ENCODE measurements around the gene SNX4. TPM values are rescaled to one million over a fixed set of nuclear protein-coding genes. Genes with fewer than 3 reads are reported as not detected.

SNX4 gene
- total RNA-seq, 1 donor from 2014 or later, result 35.6 TPM

DNA sequence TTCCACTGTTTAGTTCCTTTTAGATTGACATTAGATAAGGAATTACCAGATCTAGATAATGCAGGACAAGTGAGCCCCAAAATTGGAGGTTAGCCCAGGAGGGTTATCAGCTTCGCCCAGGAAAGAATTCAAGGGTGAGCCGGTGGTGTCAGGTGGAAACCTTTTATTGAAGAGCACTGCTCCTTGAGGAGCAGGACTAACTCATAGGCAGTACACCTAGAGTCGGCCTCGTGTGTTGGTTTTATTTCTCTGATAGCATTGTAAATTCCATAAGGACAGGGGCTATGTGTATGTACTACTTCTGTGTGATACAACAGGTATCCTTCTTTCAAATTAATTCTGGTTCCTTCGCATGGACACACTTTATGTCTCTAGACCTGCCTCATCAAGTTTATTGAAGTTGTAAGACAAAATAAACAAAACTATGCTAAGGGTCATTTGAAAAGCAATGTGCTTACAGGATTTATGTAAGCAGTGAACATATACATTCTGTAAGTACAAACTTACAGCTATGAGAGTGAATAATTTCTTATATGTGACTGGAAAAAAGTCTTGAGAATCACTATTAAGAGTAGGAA, 57.2 kb downstream of the SNX4 start:
- Mint-ChIP-seq H3K36me3 (ENCODE audit: low read depth, unreplicated experiment) (peaks cover 5% of the 10 kb centered on the region), H3K9me3 (ENCODE audit: unreplicated experiment) (no peaks in the 10 kb centered on the region), H3K4me3 (ENCODE audit: unreplicated experiment) (no peak overlapping the region), H3K4me1 (ENCODE audit: unreplicated experiment) (no peaks in the 10 kb centered on the region), H3K27me3 (ENCODE audit: unreplicated experiment) (no peaks in the 10 kb centered on the region), H3K27ac (ENCODE audit: unreplicated experiment) (no peak overlapping the region)
- no peak for DNase-seq (ENCODE audit: low spot score)
- TF ChIP-seq, protein P1, sequence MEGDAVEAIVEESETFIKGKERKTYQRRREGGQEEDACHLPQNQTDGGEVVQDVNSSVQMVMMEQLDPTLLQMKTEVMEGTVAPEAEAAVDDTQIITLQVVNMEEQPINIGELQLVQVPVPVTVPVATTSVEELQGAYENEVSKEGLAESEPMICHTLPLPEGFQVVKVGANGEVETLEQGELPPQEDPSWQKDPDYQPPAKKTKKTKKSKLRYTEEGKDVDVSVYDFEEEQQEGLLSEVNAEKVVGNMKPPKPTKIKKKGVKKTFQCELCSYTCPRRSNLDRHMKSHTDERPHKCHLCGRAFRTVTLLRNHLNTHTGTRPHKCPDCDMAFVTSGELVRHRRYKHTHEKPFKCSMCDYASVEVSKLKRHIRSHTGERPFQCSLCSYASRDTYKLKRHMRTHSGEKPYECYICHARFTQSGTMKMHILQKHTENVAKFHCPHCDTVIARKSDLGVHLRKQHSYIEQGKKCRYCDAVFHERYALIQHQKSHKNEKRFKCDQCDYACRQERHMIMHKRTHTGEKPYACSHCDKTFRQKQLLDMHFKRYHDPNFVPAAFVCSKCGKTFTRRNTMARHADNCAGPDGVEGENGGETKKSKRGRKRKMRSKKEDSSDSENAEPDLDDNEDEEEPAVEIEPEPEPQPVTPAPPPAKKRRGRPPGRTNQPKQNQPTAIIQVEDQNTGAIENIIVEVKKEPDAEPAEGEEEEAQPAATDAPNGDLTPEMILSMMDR (IDR thresholded peaks at IDR 0.05; ENCODE audit: unreplicated experiment), result no peak

DNA sequence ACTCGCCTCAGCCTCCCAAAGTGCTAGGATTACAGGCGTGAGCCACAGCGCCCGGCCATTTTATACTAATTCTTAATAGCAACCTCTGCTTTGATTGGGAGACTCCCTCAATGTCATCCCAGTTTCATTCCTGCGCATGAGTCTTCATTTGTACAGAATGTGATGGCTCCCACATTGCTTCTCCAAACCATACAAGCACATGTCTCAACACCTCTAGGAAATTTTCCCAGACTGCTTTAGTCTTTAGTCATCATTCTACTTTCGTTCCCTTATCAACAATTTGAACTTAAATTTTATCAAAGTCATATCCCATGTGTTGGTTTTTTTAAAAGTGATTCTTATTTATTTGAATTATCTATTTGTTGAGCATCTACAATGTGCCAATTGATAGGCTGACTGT, 58.1 kb downstream of the SNX4 start:
- TF ChIP-seq, protein P1 (IDR thresholded peaks at IDR 0.05; ENCODE audit: unreplicated experiment), result no peak
- H3K27me3 Mint-ChIP-seq (ENCODE audit: unreplicated experiment), result peaks cover 2% of the 10 kb centered on the region
- no peak overlapping the region for H3K27ac Mint-ChIP-seq (ENCODE audit: unreplicated experiment)
- H3K4me1 Mint-ChIP-seq (ENCODE audit: unreplicated experiment), result no peaks in the 10 kb centered on the region
- no peak for DNase-seq (ENCODE audit: low spot score)
- H3K36me3 Mint-ChIP-seq (ENCODE audit: low read depth, unreplicated experiment), result peaks cover 3% of the 10 kb centered on the region
- H3K4me3 Mint-ChIP-seq (ENCODE audit: unreplicated experiment), result no peak overlapping the region
- H3K9me3 Mint-ChIP-seq (ENCODE audit: unreplicated experiment), result no peaks in the 10 kb centered on the region

DNA sequence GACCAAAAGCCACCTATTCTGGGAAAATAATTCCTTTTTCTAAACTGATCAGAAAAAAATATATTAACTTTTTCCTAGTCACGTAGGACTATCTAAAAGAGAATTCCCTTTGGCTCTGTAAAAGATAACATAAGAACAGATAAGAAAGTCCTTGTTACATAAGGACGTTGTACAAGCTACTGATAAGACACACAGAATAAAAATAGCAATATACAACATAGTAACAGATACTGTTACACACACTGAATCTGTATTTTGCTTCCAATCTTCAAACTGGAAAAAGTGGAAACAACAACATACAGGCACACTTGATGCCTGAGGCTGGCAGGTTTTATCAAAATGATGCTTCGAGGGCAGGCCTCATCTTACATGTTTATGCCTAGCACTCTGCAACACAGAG, 59.8 kb downstream of the SNX4 start:
- H3K36me3 Mint-ChIP-seq (ENCODE audit: low read depth, unreplicated experiment), result no peaks in the 10 kb centered on the region
- H3K27ac Mint-ChIP-seq (ENCODE audit: unreplicated experiment), result no peak overlapping the region
- DNase-seq (ENCODE audit: low spot score), result no peak
- H3K4me1 Mint-ChIP-seq (ENCODE audit: unreplicated experiment), result no peaks in the 10 kb centered on the region
- no peaks in the 10 kb centered on the region for H3K9me3 Mint-ChIP-seq (ENCODE audit: unreplicated experiment)
- peaks cover 2% of the 10 kb centered on the region for H3K27me3 Mint-ChIP-seq (ENCODE audit: unreplicated experiment)
- TF ChIP-seq, protein P1 (IDR thresholded peaks at IDR 0.05; ENCODE audit: unreplicated experiment), result no peak
- no peak overlapping the region for H3K4me3 Mint-ChIP-seq (ENCODE audit: unreplicated experiment)

DNA sequence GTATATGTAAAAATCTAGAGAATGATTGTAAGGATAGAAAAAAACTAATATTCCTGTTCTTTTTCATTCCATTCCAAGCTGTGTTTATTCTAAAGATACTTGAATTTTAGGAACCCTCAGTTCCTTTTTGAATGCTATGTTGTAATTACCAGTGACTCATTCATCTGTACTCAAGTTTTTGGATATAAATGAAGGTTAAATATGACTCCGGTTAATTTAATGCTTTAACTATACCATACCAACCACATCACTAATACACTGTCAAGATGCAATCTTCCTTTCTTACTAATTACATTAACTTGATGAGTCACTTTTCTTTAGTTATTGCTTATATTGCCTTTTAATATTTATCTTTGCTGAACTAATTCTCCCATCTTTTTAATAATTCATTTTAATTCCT, 76.1 kb downstream of the SNX4 start:
- TF ChIP-seq, protein P1 (IDR thresholded peaks at IDR 0.05; ENCODE audit: unreplicated experiment), result no peak
- Mint-ChIP-seq H3K9me3 (ENCODE audit: unreplicated experiment) (peaks cover 3% of the 10 kb centered on the region), H3K27ac (ENCODE audit: unreplicated experiment) (no peak overlapping the region), H3K4me3 (ENCODE audit: unreplicated experiment) (no peak overlapping the region), H3K4me1 (ENCODE audit: unreplicated experiment) (no peaks in the 10 kb centered on the region), H3K27me3 (ENCODE audit: unreplicated experiment) (peaks cover under 1% of the 10 kb centered on the region), H3K36me3 (ENCODE audit: low read depth, unreplicated experiment) (peaks cover 5% of the 10 kb centered on the region)
- no peak for DNase-seq (ENCODE audit: low spot score)

DNA sequence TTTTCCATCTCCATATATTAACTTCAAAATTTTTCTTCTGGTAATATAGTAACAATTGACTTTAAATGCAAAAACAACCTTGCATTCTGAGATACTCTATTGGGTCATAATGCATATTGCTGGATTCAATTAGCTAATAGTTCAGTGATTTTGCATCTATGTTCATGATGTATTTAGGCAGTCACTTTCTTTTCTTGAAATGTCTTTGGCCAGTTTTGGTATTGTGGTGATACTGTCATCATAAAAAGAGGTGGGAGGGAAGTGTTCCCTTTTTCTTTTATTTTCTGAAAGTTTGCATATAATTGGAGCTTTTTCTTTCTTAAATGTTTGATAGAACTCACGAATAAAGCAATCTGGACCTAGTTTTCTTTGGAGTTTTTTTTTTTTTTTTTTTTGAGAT, 77.5 kb downstream of the SNX4 start:
- Mint-ChIP-seq H3K4me3 (ENCODE audit: unreplicated experiment) (no peak overlapping the region), H3K27ac (ENCODE audit: unreplicated experiment) (no peak overlapping the region), H3K27me3 (ENCODE audit: unreplicated experiment) (no peaks in the 10 kb centered on the region), H3K36me3 (ENCODE audit: low read depth, unreplicated experiment) (peaks cover 5% of the 10 kb centered on the region), H3K9me3 (ENCODE audit: unreplicated experiment) (peaks cover 3% of the 10 kb centered on the region), H3K4me1 (ENCODE audit: unreplicated experiment) (no peaks in the 10 kb centered on the region)
- DNase-seq (ENCODE audit: low spot score), result no peak
- TF ChIP-seq, protein P1 (IDR thresholded peaks at IDR 0.05; ENCODE audit: unreplicated experiment), result no peak
